ENCODE data around the gene FAM240B. TPM values are rescaled to one million over a fixed set of nuclear protein-coding genes. Genes with fewer than 3 reads are reported as not detected.

Gene FAM240B
- total RNA-seq, 1 donor from 2014 or later: not detected

DNA sequence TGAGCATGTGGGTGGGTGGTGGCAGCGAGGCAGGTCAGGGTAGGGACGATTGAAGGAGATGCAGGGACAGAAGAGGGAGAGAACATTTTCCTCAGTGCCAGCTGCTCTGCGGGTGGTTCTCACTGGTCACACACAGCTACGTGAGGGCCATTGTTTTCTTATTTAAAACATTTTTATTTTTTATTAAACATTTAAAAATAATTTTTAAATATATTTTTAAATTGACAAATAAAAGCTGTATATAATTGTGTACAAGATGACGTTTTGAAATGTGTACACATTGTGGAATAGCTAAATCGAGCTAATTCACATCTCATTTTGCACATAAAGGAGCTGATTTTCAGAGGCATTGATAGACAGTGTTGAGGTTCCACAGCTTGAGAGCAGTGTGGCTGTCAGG, 14.0 kb downstream of the FAM240B start:
- no peak for ATAC-seq

DNA sequence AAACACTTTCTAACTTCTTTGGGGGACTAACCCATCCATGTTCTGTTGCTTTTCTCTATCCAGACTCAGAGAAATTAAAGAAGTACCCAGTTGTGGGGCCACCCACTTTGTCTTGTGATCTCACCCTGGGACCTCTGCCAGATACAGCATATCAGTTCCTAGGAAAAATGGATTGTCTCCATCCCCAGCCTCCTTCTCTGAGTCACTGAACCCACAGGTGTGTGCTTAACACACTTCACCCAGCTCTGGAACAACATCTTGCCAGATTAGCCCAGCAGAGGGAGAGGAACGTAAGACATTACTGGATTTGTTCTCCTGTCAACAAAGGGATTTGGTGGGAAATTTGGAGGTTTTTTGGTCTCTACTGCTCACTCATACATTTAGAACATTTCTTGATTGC, 19.2 kb downstream of the FAM240B start:
- ATAC-seq: no peak
- no peak overlapping the region for H3K4me3 ChIP-seq

More for the DNA sequence above, 14.0 kb downstream of the FAM240B start:
- intact Hi-C loops (cut with DNase I): no loop called here
- no peaks in the 10 kb centered on the region for H3K27me3 ChIP-seq (ENCODE audit: low read depth)
- no peaks in the 10 kb centered on the region for H3K36me3 ChIP-seq
- H3K27ac ChIP-seq: no peak overlapping the region
- H3K4me3 ChIP-seq: no peak overlapping the region
- TF ChIP-seq, protein P1, sequence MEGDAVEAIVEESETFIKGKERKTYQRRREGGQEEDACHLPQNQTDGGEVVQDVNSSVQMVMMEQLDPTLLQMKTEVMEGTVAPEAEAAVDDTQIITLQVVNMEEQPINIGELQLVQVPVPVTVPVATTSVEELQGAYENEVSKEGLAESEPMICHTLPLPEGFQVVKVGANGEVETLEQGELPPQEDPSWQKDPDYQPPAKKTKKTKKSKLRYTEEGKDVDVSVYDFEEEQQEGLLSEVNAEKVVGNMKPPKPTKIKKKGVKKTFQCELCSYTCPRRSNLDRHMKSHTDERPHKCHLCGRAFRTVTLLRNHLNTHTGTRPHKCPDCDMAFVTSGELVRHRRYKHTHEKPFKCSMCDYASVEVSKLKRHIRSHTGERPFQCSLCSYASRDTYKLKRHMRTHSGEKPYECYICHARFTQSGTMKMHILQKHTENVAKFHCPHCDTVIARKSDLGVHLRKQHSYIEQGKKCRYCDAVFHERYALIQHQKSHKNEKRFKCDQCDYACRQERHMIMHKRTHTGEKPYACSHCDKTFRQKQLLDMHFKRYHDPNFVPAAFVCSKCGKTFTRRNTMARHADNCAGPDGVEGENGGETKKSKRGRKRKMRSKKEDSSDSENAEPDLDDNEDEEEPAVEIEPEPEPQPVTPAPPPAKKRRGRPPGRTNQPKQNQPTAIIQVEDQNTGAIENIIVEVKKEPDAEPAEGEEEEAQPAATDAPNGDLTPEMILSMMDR (IDR thresholded peaks at IDR 0.05): no peak
- no peak for DNase-seq
- no peaks in the 10 kb centered on the region for H3K4me1 ChIP-seq
- H3K9me3 ChIP-seq: no peaks in the 10 kb centered on the region

DNA sequence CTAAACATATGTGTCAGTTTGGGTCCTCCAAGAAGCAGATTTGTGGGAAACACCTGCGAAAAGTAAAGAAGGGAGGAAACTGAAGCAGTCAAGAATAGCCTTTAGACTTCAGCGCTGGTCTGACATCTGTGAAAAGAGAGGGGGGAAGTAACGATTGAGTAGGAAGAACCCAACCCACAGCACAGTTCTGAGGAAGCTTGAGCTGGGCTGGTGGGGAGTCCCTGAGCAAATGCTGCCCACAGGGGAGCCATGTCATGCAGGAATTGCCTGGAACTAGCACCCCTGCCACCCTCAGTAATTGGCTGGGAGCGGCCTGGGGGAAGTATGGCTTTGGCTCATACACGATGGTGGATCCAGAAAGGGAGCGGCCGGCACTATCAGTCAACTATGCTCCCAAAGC, 20.6 kb downstream of the FAM240B start:
- ATAC-seq: no peak
- H3K36me3 ChIP-seq: no peaks in the 10 kb centered on the region
- no peak overlapping the region for H3K27ac ChIP-seq
- no peaks in the 10 kb centered on the region for H3K4me1 ChIP-seq
- no peaks in the 10 kb centered on the region for H3K9me3 ChIP-seq
- H3K27me3 ChIP-seq (ENCODE audit: low read depth): no peaks in the 10 kb centered on the region
- no peak overlapping the region for H3K4me3 ChIP-seq
- intact Hi-C loops (cut with DNase I): no loop called here
- TF ChIP-seq, protein P1 (IDR thresholded peaks at IDR 0.05): no peak
- DNase-seq: no peak

More for the DNA sequence above, 19.2 kb downstream of the FAM240B start:
- no peak for DNase-seq
- Histone ChIP-seq H3K27me3 (ENCODE audit: low read depth) (no peaks in the 10 kb centered on the region), H3K27ac (no peak overlapping the region), H3K36me3 (no peaks in the 10 kb centered on the region), H3K4me1 (no peaks in the 10 kb centered on the region), H3K9me3 (no peaks in the 10 kb centered on the region)
- intact Hi-C loops (cut with DNase I): no loop called here
- TF ChIP-seq, protein P1 (IDR thresholded peaks at IDR 0.05): no peak

DNA sequence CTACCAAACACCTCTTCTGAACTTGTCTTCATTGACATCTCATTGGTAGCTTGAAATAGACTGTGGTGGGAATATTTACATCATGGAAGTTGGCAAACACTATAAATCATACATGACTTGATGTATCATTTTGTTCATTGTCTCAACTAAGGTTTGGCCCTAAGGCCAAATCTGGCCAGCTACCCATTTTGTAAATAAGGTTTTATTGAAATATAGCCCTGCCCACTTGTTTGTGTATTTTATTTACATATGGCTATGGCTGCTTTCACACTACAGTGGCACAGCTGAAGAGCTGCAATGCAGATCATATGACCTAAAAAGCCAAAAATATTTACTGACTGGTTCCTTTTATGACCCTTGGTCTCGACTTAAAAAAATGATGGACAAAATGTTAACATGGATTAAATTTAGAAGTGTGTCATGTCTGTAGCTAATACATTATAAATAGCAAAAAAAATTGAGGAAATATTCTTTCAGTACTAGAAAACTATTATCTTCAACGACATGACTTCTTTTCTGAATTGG, 22.1 kb downstream of the FAM240B start:
- peaks cover 3% of the 10 kb centered on the region for H3K27me3 ChIP-seq (ENCODE audit: low read depth)

DNA sequence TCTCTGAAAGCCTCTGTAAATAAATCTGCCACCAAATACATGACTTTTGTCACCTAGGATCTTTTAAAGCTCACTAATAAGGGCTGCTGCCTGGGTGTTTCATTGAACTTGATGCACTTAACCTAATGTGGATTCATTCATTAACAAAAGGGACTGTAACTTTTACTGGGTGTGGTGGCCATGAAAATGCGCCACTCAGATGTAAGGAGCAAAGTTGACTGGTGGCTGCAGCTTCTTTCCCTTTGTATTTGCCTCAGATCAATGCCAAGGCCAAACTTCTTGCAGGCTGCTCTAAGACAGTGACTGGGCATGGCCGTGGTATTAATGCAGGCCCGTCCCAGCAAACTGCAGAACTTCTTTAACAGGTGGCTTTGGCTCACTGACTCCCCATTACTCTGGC, 22.9 kb downstream of the FAM240B start:
- Histone ChIP-seq H3K9me3 (no peaks in the 10 kb centered on the region), H3K36me3 (no peaks in the 10 kb centered on the region), H3K27me3 (ENCODE audit: low read depth) (peaks cover 3% of the 10 kb centered on the region), H3K27ac (no peak overlapping the region), H3K4me3 (no peak overlapping the region), H3K4me1 (no peaks in the 10 kb centered on the region)
- no peak for ATAC-seq
- intact Hi-C loops (cut with DNase I): no loop called here
- TF ChIP-seq, protein P1 (IDR thresholded peaks at IDR 0.05): no peak
- no peak for DNase-seq

More for the DNA sequence above, 22.1 kb downstream of the FAM240B start:
- Histone ChIP-seq H3K4me3 (no peak overlapping the region), H3K4me1 (no peaks in the 10 kb centered on the region), H3K9me3 (no peaks in the 10 kb centered on the region), H3K27ac (no peak overlapping the region), H3K36me3 (no peaks in the 10 kb centered on the region)
- TF ChIP-seq, protein P1 (IDR thresholded peaks at IDR 0.05): no peak
- no peak for ATAC-seq
- intact Hi-C loops (cut with DNase I): no loop called here
- DNase-seq: no peak

Data from lower lobe of right lung (tissue), 2 donors.